Breast epithelium (tissue), 3 donors: Measurements from ENCODE around the gene LAG3.

ENCODE experiments used
- CTCF ChIP-seq, 3 donors: fragments of 450-650 bp; IDR thresholded peaks; one replicate each; pipeline ENCODE4 v1.5.1; 2016 to 2017; ENCODE audit warnings: antibody characterized with exemption in 3 of 3, mild to moderate bottlenecking in 3 of 3, moderate library complexity in 3 of 3
- POLR2A ChIP-seq: fragments of 450-650 bp; IDR thresholded peaks from one replicate; pipeline ENCODE4 v1.6.1; 2016; ENCODE audit warnings: antibody characterized with exemption, mild to moderate bottlenecking, moderate library complexity

- TF ChIP-seq POLR2A (peak; percentile 28), CTCF (IDR thresholded peaks at IDR 0.05) (no peak)
These were observed 8.1 kb upstream of the LAG3 start for GRCh38 chr12:6764011-6764828.
